Thyroid gland (tissue), 4 donors: ENCODE measurements around the gene PTBP1.

Source experiments
- POLR2A ChIP-seq, 2 donors: fragments of 450-650 bp; IDR thresholded peaks; one replicate each; pipeline ENCODE4 v1.6.1; 2017; ENCODE audit warnings: antibody characterized with exemption in 2 of 2, mild to moderate bottlenecking in 2 of 2, moderate library complexity in 1 of 2
- TF ChIP-seq, protein P1 (sequence below), 6 experiments: fragments of 200-600 bp in 3 of 6; fragments of 450-650 bp in 3 of 6; sonication (generic) in 3 of 6; IDR thresholded peaks; one replicate each; pipeline ENCODE4 v1.5.1; 2016 to 2019; ENCODE audit warnings: antibody characterized with exemption in 6 of 6, mild to moderate bottlenecking in 2 of 6, inconsistent platforms in 1 of 6, moderate library complexity in 1 of 6

DNA sequence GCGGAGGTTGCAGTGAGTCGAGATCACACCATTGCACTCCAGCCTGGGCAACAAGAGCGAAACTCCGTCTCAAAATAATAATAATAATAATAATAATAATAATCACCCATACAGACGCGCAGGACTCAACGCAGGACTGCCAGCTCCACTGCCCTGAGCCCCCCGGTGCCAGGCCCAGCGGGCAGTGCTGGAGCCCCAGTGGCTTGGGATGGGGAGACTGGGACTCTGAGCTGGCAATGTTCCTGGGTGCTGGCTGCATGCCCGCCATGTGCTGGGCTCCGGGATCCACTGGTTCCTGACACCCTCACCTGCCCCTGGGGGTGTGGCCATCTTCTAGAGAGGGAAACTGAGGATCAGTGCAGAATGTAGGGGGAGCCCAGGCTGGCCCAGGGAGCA lies 30.1 kb downstream of the PTBP1 start:
- TF ChIP-seq, protein P1, sequence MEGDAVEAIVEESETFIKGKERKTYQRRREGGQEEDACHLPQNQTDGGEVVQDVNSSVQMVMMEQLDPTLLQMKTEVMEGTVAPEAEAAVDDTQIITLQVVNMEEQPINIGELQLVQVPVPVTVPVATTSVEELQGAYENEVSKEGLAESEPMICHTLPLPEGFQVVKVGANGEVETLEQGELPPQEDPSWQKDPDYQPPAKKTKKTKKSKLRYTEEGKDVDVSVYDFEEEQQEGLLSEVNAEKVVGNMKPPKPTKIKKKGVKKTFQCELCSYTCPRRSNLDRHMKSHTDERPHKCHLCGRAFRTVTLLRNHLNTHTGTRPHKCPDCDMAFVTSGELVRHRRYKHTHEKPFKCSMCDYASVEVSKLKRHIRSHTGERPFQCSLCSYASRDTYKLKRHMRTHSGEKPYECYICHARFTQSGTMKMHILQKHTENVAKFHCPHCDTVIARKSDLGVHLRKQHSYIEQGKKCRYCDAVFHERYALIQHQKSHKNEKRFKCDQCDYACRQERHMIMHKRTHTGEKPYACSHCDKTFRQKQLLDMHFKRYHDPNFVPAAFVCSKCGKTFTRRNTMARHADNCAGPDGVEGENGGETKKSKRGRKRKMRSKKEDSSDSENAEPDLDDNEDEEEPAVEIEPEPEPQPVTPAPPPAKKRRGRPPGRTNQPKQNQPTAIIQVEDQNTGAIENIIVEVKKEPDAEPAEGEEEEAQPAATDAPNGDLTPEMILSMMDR (IDR thresholded peaks at IDR 0.05): no peak
- no peak for TF ChIP-seq POLR2A (IDR thresholded peaks at IDR 0.05)
